Spleen (tissue), 11 donors: ENCODE results near the gene NR2C2AP. TPM values are rescaled to one million over a fixed set of nuclear protein-coding genes. Genes with fewer than 3 reads are reported as not detected.
"Not testable (repeated sequence)": the region's sequence is repeated elsewhere in the genome, so short reads cannot be mapped to it uniquely, and the experiment has no call there.

ENCODE experiments used
- DNase-seq: peaks from one replicate; pipeline ENCODE4 v3.0.0-alpha.2; 2020
- H3K27ac ChIP-seq, 8 donors: fragments of 200-600 bp; sonication (generic) in 7 of 8; 1 replicate in 4 of 8; 2 replicates in 4 of 8; pipeline versions ENCODE4 v1.5.0 to v1.8.0; 2016 to 2021; ENCODE audit warnings: inconsistent platforms in 4 of 8, mild to moderate bottlenecking in 4 of 8, moderate library complexity in 1 of 8
- H3K27me3 ChIP-seq, 7 donors: fragments of 200-600 bp; sonication (generic) in 6 of 7; replicated peaks in 1 of 7; 1 replicate in 4 of 7; 2 replicates in 3 of 7; pipeline versions ENCODE4 v1.5.0 to v1.8.0; 2016 to 2021; ENCODE audit warnings: inconsistent platforms in 3 of 7, mild to moderate bottlenecking in 1 of 7
- H3K36me3 ChIP-seq, 6 donors: fragments of 200-600 bp; sonication (generic) in 5 of 6; 1 replicate in 4 of 6; 2 replicates in 2 of 6; pipeline versions ENCODE4 v1.5.0 to v1.8.0; 2016 to 2021; ENCODE audit warnings: inconsistent platforms in 2 of 6
- H3K4me1 ChIP-seq, 6 donors: fragments of 200-600 bp; sonication (generic) in 5 of 6; 1 replicate in 3 of 6; 2 replicates in 3 of 6; pipeline versions ENCODE4 v1.5.0 to v1.8.0; 2016 to 2021; ENCODE audit warnings: inconsistent platforms in 3 of 6
- H3K4me3 ChIP-seq, 8 donors: fragments of 200-600 bp; sonication (generic) in 7 of 8; 1 replicate in 4 of 8; 2 replicates in 4 of 8; pipeline versions ENCODE4 v1.5.0 to v1.8.0; 2016 to 2021; ENCODE audit warnings: inconsistent platforms in 4 of 8, mild to moderate bottlenecking in 4 of 8, moderate library complexity in 2 of 8
- H3K9me3 ChIP-seq, 8 donors: fragments of 200-600 bp; sonication (generic) in 7 of 8; 1 replicate in 4 of 8; 2 replicates in 4 of 8; pipeline versions ENCODE4 v1.5.0 to v1.8.0; 2016 to 2021; ENCODE audit warnings: inconsistent platforms in 4 of 8
- POLR2A ChIP-seq, 3 donors: fragments of 450-650 bp; IDR thresholded peaks; one replicate each; pipeline ENCODE4 v1.5.1; 2017; ENCODE audit warnings: antibody characterized with exemption in 3 of 3, mild to moderate bottlenecking in 1 of 3
- POLR2AphosphoS5 ChIP-seq, 3 donors: sonication (generic); formaldehyde crosslinking; IDR thresholded peaks; one replicate each; pipeline ENCODE4 v1.5.1; 2017; ENCODE audit warnings: antibody characterized with exemption in 3 of 3
- WGBS, 5 donors: extraction: QIAGEN DNeasy Blood & Tissue Kit in 3 of 5; methylation state at CpG; one replicate each; pipeline versions ENCODE4 v1.1.5 to v1.1.7; 2013 to 2018; 5-methylcytosine and 5-hydroxymethylcytosine counted together
- intact Hi-C: fragments of 100-400 bp; cut with DNase I; formaldehyde crosslinking; loops from one replicate; pipeline ENCODE4 v1.15.0; 2023; ENCODE audit warnings: low total_unique reads
- polyA plus RNA-seq, 3 donors: library from polyadenylated mRNA; stranded (reverse); fragments of 200-250 nt; gene quantifications; one replicate each; pipeline ENCODE4 v1.2.1, GENCODE V29; 2013
- total RNA-seq, 7 donors: library from RNA; depleted of rRNA in 3 of 7; stranded (reverse); fragments of >200 nt in 3 of 7; fragmentation: NEBNext Ultra II Directional in 4 of 7; extraction: Animal tissue kit (Norgen Biotek cat#: 25700) in 4 of 7; gene quantifications; one replicate each; pipeline versions ENCODE4 v1.1.0 to v1.2.1, GENCODE V29; 2016 to 2021
- TF ChIP-seq, protein P1 (sequence below), 11 experiments: fragments of 200-600 bp in 7 of 11; fragments of 450-650 bp in 4 of 11; sonication (generic) in 4 of 11; IDR thresholded peaks in 8 of 11; conservative IDR thresholded peaks in 3 of 11; 1 replicate in 7 of 11; 2 replicates in 4 of 11; pipeline versions ENCODE4 v1.4.0 to v1.8.0; 2016 to 2021; ENCODE audit warnings: antibody characterized with exemption in 11 of 11, inconsistent platforms in 4 of 11, mild to moderate bottlenecking in 1 of 11
- donor health status: healthy with polysubstance abuse.
- donor health status: DM: no; HTN: no; CAD: no; lungs with moderate emphysema.
- donor health status: DM: no; HTN: no; CAD: no.
- donor health status: Bipolar disorder and iron deficiency.
- donor health status: healthy.
- donor health status: DM: no; HTN: no; CAD: no.
- donor health status: DM: yes; HTN: yes; CAD: no.

Gene NR2C2AP
- total and polyA plus RNA-seq, 10 donors = 9.9 to 27.9 (median 14.5) TPM

DNA sequence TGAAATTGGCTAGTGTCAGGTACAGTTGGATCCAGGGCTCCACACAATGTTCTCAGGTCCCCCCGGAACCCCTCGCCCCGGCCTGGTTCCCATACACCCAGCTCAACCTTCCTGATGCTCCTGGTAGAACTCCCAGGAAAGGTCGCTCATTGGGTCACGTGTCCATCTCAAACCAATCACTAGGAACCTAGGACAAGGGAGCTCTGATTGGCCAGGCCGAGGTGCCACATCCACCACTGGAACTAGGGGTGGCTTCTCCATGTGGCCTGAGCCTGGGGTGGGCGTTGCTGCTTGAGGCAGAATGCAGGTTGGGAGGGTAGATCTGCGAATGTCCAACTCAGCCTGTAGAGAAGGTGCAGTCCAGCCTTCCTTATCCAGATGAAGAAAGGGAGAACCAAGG lies 26.3 kb downstream of the NR2C2AP start:
- intact Hi-C loops = no loop called here
- Histone ChIP-seq H3K36me3 (peaks cover 4 to 73% (median 37%) of the 10 kb centered on the region in 6 donors), H3K27me3 (no peaks in the 10 kb centered on the region), H3K4me3 (no peak overlapping the region), H3K4me1 (peaks cover 0 to 42% (median 8%) of the 10 kb centered on the region in 6 donors), H3K27ac (no peak overlapping the region), H3K9me3 (no peaks in the 10 kb centered on the region)
- no peak for DNase-seq
- TF ChIP-seq, protein P1, sequence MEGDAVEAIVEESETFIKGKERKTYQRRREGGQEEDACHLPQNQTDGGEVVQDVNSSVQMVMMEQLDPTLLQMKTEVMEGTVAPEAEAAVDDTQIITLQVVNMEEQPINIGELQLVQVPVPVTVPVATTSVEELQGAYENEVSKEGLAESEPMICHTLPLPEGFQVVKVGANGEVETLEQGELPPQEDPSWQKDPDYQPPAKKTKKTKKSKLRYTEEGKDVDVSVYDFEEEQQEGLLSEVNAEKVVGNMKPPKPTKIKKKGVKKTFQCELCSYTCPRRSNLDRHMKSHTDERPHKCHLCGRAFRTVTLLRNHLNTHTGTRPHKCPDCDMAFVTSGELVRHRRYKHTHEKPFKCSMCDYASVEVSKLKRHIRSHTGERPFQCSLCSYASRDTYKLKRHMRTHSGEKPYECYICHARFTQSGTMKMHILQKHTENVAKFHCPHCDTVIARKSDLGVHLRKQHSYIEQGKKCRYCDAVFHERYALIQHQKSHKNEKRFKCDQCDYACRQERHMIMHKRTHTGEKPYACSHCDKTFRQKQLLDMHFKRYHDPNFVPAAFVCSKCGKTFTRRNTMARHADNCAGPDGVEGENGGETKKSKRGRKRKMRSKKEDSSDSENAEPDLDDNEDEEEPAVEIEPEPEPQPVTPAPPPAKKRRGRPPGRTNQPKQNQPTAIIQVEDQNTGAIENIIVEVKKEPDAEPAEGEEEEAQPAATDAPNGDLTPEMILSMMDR (IDR thresholded peaks at IDR 0.05 in 8 of 11, conservative IDR thresholded peaks at IDR 0.05 in 3 of 11) = no peak
- TF ChIP-seq POLR2AphosphoS5 (IDR thresholded peaks at IDR 0.05) = no peak
- TF ChIP-seq POLR2A (IDR thresholded peaks at IDR 0.05) = no peak
- 78 to 95% (median 89%) methylated on average over 8 of the region's 8 CpGs for WGBS, 5 donors

DNA sequence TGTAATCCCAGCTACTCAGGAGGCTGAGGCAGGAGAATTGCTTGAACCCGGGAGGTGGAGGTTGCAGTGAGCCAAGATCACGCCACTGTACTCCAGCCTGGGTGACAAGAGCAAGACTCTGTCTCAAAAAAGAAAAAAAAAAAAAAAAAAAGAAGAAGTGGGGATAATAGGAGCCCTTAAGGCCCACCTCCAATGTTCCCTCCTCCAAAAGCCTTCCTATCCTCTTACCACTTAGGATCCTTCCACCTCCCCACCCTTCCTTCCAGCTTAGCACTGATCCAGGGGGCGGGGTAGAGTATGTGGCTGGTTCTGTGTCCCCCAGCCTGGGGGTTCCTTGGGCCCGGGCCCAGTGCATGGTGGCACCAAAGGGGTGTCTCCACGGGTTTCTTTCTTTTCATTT lies 30.0 kb downstream of the NR2C2AP start:
- H3K9me3 ChIP-seq, intact Hi-C loops, H3K4me3 ChIP-seq, H3K27ac ChIP-seq, DNase-seq: not testable (repeated sequence)
- Histone ChIP-seq H3K27me3 (peaks cover 0 to 19% (median 0%) of the 10 kb centered on the region in 7 donors), H3K36me3 (peaks cover 0 to 50% (median 9%) of the 10 kb centered on the region in 6 donors), H3K4me1 (peaks cover 0 to 59% (median 21%) of the 10 kb centered on the region in 6 donors)
- WGBS, 5 donors = 82 to 97% (median 86%) methylated on average over 5 of the region's 5 CpGs

DNA sequence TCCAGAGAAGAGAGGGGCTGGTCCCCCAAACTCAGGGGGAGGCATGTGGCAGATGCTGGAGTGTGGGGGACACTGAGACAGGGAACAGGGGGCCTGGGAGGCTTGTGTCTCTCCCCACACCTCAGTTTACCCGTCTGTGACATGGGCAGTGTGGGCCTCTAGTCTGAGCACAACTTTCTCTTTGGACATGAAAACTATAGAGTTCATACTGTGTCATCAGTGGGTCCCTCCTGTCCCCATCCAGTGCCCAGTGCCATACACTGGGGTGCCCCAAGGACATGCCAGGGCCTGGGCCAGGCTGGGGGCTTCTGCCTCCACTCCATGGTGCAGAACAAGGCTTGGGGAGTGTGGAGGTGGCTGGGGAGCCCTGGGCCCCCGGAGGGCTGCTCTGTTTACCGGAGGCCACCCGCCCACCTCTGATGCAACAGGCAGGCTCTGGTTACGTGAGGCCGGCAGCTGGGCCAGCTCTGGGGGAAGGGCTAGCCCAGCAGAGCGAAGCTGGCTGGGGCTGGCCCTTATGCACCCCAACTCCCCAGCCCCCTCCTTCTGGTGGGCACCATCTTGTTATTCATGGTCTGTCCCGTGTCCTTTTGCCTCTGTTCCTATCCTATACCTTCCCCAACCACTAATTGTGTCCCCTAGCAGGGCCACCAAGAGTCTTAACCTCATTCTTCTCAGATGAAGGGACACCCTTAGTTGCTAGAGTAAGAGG lies 31.2 kb downstream of the NR2C2AP start:
- Histone ChIP-seq H3K36me3 (peaks cover 0 to 39% (median 5%) of the 10 kb centered on the region in 6 donors), H3K9me3 (no peaks in the 10 kb centered on the region), H3K4me1 (peaks cover 0 to 59% (median 21%) of the 10 kb centered on the region in 6 donors), H3K4me3 (no peak overlapping the region), H3K27me3 (peaks cover 0 to 19% (median 0%) of the 10 kb centered on the region in 7 donors), H3K27ac (peak overlapping the region in 2 of 8 donors; percentile 42 to 69)
- no peak for TF ChIP-seq POLR2A (IDR thresholded peaks at IDR 0.05)
- peak in 1 of 3 donors; percentile 63 for TF ChIP-seq POLR2AphosphoS5 (IDR thresholded peaks at IDR 0.05)
- no peak for DNase-seq
- 35 to 70% (median 60%) methylated on average over 5 to 8 of the region's 8 CpGs for WGBS, 5 donors
- intact Hi-C loops = no loop called here

DNA sequence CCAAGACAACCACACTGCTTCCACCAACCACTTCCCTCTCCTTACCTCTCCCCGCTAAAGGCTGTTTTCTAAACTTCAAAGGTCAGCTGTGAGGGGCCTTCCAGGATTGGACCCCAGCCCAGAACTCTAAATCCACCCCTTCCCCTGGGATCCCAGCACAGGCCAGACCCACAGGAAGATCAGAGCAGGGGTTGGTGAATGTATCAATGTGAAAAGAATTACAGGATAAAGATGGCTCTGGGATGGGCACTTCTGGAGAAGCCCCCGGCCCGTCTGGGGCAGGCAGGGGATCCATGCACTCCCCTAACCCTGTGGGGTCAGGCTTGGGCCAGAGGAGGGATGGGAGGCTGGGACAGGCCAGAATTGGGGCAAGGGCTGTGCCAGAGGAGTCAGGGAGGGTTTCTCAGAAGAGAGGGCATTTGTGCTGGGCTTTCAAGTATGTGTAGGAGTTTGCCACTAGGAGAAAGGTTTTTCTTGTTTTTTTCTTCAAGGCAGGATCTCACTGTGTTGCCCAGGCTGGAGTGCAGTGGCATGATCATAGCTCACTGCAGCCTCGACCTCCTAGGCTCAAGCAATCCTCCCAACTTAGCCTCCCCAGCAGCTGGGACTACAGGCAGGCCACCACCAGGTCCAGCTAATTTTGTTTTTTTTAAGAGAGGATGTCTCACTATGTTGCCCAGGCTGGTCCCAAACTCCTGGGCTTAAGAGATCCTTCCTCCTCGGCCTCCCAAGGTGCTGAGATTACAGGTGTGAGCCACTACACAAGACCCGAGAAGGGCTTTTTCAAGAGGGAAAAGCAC lies 32.1 kb downstream of the NR2C2AP start:
- Histone ChIP-seq H3K4me3 (no peak overlapping the region), H3K4me1 (peaks cover 0 to 59% (median 21%) of the 10 kb centered on the region in 6 donors), H3K27me3 (peaks cover 0 to 19% (median 0%) of the 10 kb centered on the region in 7 donors), H3K36me3 (peaks cover 0 to 34% (median 0%) of the 10 kb centered on the region in 6 donors), H3K27ac (peak overlapping the region in 2 of 8 donors; percentile 42 to 69), H3K9me3 (no peaks in the 10 kb centered on the region)
- no peak for TF ChIP-seq POLR2A (IDR thresholded peaks at IDR 0.05)
- TF ChIP-seq, protein P1 (IDR thresholded peaks at IDR 0.05 in 8 of 11, conservative IDR thresholded peaks at IDR 0.05 in 3 of 11) = no peak
- no peak for DNase-seq
- 80 to 89% (median 86%) methylated on average over 6 of the region's 6 CpGs for WGBS, 5 donors
- intact Hi-C loops = no loop called here
